Activated gamma-delta T cell treated with anti-CD3 and anti-CD28 coated beads, Interleukin-2, amount 50 U/mL, for 16 hours (primary cell): ENCODE measurements around the gene ZMYND15.
"Not testable (repeated sequence)": the region's sequence is repeated elsewhere in the genome, so short reads cannot be mapped to it uniquely, and the experiment has no call there.

ENCODE experiments used
- DNase-seq: peaks from one replicate; pipeline ENCODE4 v3.0.0-alpha.2; 2020; ENCODE audit warnings: low read depth

Gene ZMYND15

DNA sequence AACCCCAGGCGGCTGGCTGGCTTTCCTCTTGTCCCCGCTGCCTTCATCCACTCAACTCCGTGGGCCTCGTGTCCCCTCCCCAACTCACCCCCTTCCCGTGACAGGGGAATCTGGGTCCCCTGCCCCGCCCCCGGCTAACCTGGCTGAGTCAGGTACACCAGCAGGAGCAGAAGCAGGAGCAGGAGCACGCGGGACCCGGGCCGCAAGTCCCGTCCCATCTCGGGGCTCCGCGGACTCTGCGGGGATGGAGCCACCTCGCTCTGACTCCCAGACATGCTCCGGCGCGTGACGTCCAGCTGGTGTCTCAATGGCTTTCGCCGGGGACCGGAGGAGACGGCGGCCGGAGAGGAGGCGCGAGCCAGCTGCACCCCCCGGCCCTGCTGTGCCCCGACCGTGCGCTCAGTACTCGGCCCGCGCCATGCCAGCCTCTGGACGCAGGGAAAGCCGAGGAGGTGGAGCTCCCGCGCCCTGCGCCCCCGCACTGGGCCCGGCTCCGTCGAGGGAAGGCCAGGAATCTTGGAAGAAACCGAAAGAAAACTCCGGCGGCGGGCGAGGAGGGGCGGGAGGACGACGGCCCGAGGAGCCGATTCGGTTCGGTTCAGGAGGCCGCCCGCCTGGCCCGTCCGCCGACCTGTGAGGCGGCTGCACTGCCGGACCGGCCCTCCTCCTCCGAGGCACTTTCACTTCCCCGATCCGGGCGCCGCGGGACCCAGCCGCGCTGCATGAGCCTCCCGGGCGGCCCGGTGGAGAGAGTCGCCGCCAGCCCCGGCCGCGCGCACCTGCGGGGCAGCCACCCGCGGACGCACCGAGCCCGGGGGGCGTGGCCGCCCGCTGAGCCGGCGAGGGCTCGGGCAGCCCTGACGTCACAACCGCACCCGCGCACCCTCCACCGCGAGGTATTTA, at the start of gene ZMYND15, which contains the start of gene CXCL16:
TSS of gene ZMYND15 (plus strand) at position 712 of the 903 bp plus-strand sequence. CDS start 716 bp downstream, outside the sequence.
TSS of gene CXCL16 (minus strand) at position 807 of the 903 bp plus-strand sequence. CDS start at position 218, 589 bp downstream.
- DNase-seq: no peak

- not testable (repeated sequence) for DNase-seq
Observed at GRCh38 chr17:4689872-4690271, 49.8 kb upstream of the ZMYND15 start.

DNA sequence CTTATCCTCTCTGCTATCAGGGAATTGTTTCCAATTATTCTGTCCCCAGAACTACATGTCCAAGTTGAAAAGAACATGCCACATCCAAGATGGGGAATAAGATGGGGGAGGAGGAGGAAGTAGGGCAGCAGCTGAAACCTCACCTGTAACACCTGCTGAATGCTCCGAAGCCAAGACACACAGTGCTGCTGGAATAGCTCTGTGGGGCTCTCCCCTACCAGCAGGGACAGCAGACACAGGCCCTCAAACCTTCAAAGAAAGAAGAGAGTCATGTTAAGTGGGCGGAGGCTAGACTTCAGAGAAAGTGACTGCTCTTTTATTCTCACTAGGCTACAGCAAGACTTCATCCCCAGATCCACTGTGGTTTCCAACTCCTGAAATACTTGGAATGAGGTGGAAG, 48.9 kb upstream of the ZMYND15 start:
- DNase-seq: no peak

DNA sequence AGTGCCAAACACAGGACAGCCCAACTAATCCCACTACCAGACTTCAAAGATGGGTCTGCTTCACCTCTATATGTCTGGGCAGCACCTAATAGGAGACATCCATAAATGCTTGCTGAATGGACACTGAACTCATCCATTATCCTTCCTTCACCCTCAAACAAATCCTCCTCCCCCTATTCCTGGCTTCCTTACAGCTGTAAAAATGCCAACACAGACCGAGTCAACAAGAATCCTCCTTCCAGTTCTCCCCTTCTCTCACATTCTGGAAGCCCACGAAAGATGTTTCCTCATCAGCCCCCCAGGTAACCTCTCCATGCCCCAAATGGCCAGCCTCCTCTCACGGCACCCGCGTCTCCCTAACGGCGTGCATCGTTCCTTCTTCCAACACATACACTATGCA, 47.9 kb upstream of the ZMYND15 start:
- no peak for DNase-seq

DNA sequence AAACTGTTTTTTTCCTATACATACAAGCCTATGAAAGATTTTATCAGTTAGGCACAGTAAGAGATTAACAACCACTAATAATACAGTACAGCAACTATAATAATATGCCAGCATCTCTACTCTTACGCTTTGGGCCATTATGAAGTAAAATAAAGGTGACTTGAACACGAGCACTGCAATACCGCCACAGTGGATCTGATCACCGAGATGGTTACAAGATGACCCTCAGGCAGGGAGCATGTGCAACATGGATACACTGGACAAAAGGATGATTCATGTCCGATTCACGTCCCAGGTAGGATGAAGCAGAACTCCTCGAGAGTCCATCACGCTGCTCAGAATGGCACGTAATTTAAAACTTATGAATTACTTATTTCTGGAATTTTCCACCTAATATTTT, 46.2 kb upstream of the ZMYND15 start:
- no peak for DNase-seq

DNA sequence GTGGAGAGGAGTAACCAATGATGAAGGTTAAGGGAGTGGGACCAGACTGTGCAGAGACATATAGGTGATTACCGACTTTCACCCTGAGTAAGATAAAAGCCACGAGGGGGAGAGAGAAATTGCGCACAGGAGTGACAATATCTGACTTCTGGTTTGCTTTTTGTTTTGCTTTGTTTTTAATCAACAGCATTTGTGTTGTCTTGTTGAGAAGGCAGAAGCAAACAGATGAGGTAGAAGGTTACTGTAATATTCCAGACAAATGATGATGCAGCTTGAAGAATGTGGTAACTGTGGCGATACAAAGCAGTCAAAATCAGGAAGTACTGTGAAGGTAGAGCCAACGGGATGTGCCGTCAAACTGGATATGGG, 43.2 kb upstream of the ZMYND15 start:
- DNase-seq: no peak

- not testable (repeated sequence) for DNase-seq
Observed at GRCh38 chr17:4699401-4700056, 40.1 kb upstream of the ZMYND15 start.

GRCh38 chr17:4701116-4701515, 38.5 kb upstream of the ZMYND15 start:
- DNase-seq: no peak

GRCh38 chr17:4703330-4703691, 36.3 kb upstream of the ZMYND15 start:
- no peak for DNase-seq

GRCh38 chr17:4704574-4704907, 35.1 kb upstream of the ZMYND15 start:
- DNase-seq: not testable (repeated sequence)

DNA sequence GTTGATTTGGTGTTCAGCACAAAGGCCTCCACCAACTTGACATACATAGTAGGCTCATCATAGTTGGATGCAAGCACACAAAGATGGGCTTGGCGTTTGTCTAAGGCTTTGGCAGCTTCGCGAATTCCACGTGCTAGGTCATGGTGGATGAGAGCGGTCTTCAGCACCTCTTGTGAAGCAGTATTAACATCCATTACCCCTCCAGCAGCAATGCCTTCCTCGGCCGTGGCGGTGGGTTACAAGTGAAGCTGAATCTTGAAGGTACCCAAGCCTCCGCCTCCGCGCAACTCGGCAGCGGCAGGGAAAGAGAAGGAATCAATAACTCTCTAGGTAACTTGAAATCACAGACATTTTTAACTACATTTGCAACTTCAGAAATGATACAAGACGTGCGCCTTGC, 34.6 kb upstream of the ZMYND15 start:
- DNase-seq: no peak

- DNase-seq: no peak
Observed at GRCh38 chr17:4706121-4706520, 33.5 kb upstream of the ZMYND15 start.

- DNase-seq: no peak
Observed at GRCh38 chr17:4708436-4708835, 31.2 kb upstream of the ZMYND15 start.

GRCh38 chr17:4709794-4710692, 29.6 kb upstream of the ZMYND15 start, which contains the start of gene ARRB2:
ARRB2 (plus strand) TSS chr17:4710632; CDS start chr17:4710722, 90 bp downstream.
- peak; percentile 98 for DNase-seq

DNA sequence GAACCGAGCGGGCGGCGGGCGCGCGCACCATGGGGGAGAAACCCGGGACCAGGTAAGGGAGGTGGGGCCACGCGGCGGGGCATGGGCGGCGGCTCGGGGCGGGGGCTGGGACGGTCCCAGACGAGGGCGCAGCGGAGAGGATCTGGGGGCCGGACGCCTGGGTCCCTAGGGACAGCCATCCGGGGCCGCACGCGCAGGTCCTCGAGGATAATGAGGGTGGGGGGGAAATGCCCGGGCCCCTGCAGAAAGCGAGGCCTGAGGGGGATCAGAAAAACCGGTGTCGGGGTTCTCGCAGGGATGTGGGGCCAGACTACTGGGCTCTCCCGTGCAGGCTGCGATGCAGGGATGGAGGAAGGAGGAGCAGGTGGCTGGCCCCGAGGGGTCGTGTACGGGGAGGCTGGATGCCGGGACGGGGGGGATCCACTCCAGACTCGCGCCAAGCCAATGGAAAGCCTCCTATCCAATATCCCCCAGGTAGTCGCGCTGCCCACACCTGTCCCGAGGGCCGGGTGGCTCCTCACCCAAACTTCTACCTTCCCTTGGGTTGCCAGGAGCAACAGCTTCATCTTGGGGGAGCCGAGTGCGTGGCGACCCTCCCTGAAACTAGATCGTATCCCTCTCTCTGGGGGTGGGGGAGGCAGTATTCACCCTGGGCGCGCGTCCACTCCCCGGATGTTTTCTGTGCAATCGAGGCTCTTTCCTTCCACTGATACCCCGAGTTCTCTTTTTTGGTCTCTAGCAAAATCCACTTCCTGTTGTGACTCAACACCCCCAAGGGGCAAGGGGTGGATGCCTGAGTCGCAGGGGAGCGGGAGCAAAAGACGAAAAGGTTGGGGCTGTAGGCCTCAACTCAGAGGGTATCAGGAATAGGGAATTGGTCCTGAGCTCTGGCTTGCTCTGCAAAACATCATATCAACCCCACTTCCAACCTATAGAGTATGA, 28.7 kb upstream of the ZMYND15 start:
- peak; percentile 21 for DNase-seq

- DNase-seq: no peak
Observed at GRCh38 chr17:4711661-4712181, 27.9 kb upstream of the ZMYND15 start.

DNA sequence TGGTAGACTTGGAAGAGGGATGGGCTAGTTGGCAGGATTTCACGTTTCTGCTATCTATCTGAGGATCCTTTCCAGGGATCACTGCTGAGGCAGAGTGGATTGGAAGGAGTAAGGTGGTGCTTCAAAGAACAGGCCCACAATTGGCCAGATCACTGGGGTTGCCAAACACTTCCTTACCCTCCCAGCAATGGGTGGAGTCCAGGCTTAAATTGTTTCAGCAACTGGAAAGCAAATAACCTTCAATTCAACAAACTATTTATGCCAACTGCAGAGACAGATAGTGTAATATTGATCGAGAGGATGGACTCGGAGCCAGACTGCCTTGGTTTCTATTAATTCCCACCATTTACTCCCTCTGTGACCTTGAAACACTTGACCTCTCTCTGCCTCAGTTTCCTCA, 27.1 kb upstream of the ZMYND15 start:
- no peak for DNase-seq

- not testable (repeated sequence) for DNase-seq
Observed at GRCh38 chr17:4714340-4715062, 25.1 kb upstream of the ZMYND15 start.

DNA sequence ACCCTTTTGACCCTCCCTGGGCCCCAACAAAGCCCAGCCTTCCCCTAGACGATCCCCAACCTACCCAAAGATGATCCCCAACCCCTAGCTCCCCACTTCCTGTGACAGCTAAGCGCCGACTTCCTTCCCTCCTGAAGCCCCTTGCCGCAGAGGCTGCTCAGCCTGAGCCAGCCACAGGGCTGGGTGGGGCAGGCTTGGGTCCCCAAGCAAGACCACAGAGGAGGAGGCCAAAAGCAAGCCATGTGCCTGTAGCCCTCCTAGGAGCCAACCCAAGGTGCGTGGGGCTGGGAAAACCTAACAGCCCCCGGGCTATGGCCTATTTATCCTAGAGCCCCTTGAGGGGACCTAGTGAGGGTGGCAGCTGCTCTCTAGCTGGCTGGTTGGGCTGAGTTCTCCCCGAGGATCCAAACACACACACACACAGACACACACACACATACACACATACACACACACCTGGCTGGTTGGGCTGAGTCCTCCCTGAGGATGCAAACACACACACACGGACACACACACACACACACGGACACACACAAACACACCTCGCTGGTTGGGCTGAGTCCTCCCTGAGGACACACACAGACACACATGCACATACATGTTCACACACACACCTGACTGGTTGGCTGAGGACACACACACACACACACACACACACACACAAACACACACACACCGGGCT, 24.4 kb upstream of the ZMYND15 start:
- peak; percentile 35 for DNase-seq

- DNase-seq: no peak
Observed at GRCh38 chr17:4716081-4716480, 23.6 kb upstream of the ZMYND15 start.
